Upper lobe of left lung (tissue), 6 donors: Measurements from ENCODE around the gene XPR1. TPM values are rescaled to one million over a fixed set of nuclear protein-coding genes. Genes with fewer than 3 reads are reported as not detected.

Experiments used
- ATAC-seq, 2 donors: fragments of 200-7000 bp; cut with Tn5 transposase; one replicate each; pipeline ENCODE4 v1.9.1; 2022; ENCODE audit warnings: mild to moderate bottlenecking in 2 of 2, moderate library complexity in 2 of 2; ENCODE audit not compliant: low FRiP score in 2 of 2
- DNase-seq, 2 donors: peaks; one replicate each; pipeline ENCODE4 v3.0.0-alpha.2; 2019 to 2020
- H3K27ac ChIP-seq, 4 donors: fragments of 200-600 bp; sonication (generic); one replicate each; pipeline ENCODE4 v1.5.1; 2016 to 2019
- H3K27me3 ChIP-seq, 4 donors: fragments of 200-600 bp; sonication (generic); one replicate each; pipeline ENCODE4 v1.5.1; 2017 to 2019
- H3K36me3 ChIP-seq, 4 donors: fragments of 200-600 bp; sonication (generic); one replicate each; pipeline ENCODE4 v1.5.1; 2016 to 2019
- H3K4me1 ChIP-seq, 4 donors: fragments of 200-600 bp; sonication (generic); one replicate each; pipeline ENCODE4 v1.5.1; 2018 to 2019
- H3K4me3 ChIP-seq, 4 donors: fragments of 200-600 bp; sonication (generic); one replicate each; pipeline ENCODE4 v1.5.1; 2017 to 2019; ENCODE audit warnings: mild to moderate bottlenecking in 2 of 4, moderate library complexity in 1 of 4
- H3K9me3 ChIP-seq, 4 donors: fragments of 200-600 bp; sonication (generic); one replicate each; pipeline ENCODE4 v1.5.1; 2018 to 2019
- CTCF ChIP-seq, 6 experiments: fragments of 450-650 bp in 4 of 6; fragments of 200-600 bp in 2 of 6; sonication (generic) in 2 of 6; IDR thresholded peaks; one replicate each; pipeline ENCODE4 v1.5.1; 2016 to 2019; ENCODE audit warnings: antibody characterized with exemption in 6 of 6
- EP300 ChIP-seq, 4 donors: sonication (generic); formaldehyde crosslinking; IDR thresholded peaks; one replicate each; pipeline ENCODE4 v1.5.1; 2017; ENCODE audit warnings: antibody characterized with exemption in 4 of 4, control low read depth in 2 of 4
- POLR2A ChIP-seq, 4 donors: fragments of 450-650 bp; IDR thresholded peaks; one replicate each; pipeline ENCODE4 v1.5.1; 2016 to 2017; ENCODE audit warnings: antibody characterized with exemption in 4 of 4, mild to moderate bottlenecking in 2 of 4
- POLR2AphosphoS5 ChIP-seq, 2 donors: sonication (generic); formaldehyde crosslinking; IDR thresholded peaks; one replicate each; pipeline ENCODE4 v1.5.1; 2017; ENCODE audit warnings: antibody characterized with exemption in 2 of 2
- WGBS, 2 donors: methylation state at CpG; one replicate each; pipeline ENCODE4 v1.1.5; 2017 to 2018; 5-methylcytosine and 5-hydroxymethylcytosine counted together
- total RNA-seq, 6 donors: library from RNA; depleted of rRNA in 4 of 6; stranded (reverse); fragments of >200 nt in 4 of 6; gene quantifications; one replicate each; pipeline versions ENCODE4 v1.1.0 to v1.2.1, GENCODE V29; 2016 to 2021
- donor health status: DM: no; HTN: no; CAD: no; lungs with moderate emphysema.
- donor health status: DM: no; HTN: yes; CAD: no; lungs with severe emphysema.

Gene XPR1
- total RNA-seq, 6 donors from 2014 or later = 21.3 to 30.2 (median 25.3) TPM

GRCh38 chr1:180793451-180793850 is 161.6 kb downstream of the XPR1 start:
- H3K36me3 ChIP-seq = no peaks in the 10 kb centered on the region
- H3K4me1 ChIP-seq = peaks cover 0 to 8% (median 3%) of the 10 kb centered on the region in 4 donors
- ATAC-seq = no peak
- 49 to 57% methylated on average over 2 of the region's 2 CpGs for WGBS, 2 donors
- H3K27me3 ChIP-seq = no peaks in the 10 kb centered on the region
- H3K4me3 ChIP-seq = no peak overlapping the region
- TF ChIP-seq POLR2A (IDR thresholded peaks at IDR 0.05) (no peak), EP300 (IDR thresholded peaks at IDR 0.05) (no peak), POLR2AphosphoS5 (IDR thresholded peaks at IDR 0.05) (no peak), CTCF (IDR thresholded peaks at IDR 0.05) (no peak)
- no peak overlapping the region for H3K27ac ChIP-seq
- H3K9me3 ChIP-seq = no peaks in the 10 kb centered on the region
- no peak for DNase-seq

GRCh38 chr1:180796897-180797640 is 165.2 kb downstream of the XPR1 start:
- Histone ChIP-seq H3K27ac (no peak overlapping the region), H3K9me3 (no peaks in the 10 kb centered on the region), H3K27me3 (no peaks in the 10 kb centered on the region), H3K4me3 (no peak overlapping the region), H3K36me3 (no peaks in the 10 kb centered on the region), H3K4me1 (peaks cover 0 to 8% (median 3%) of the 10 kb centered on the region in 4 donors)
- DNase-seq (no peak), ATAC-seq (no peak)
- 42 to 48% methylated on average over 1 of the region's 1 CpG for WGBS, 2 donors
- TF ChIP-seq EP300 (IDR thresholded peaks at IDR 0.05) (no peak), POLR2AphosphoS5 (IDR thresholded peaks at IDR 0.05) (no peak)

- DNase-seq (no peak), ATAC-seq (no peak)
- H3K4me1 ChIP-seq = no peaks in the 10 kb centered on the region
- no peaks in the 10 kb centered on the region for H3K27me3 ChIP-seq
- no peaks in the 10 kb centered on the region for H3K9me3 ChIP-seq
- no peak overlapping the region for H3K27ac ChIP-seq
- H3K4me3 ChIP-seq = no peak overlapping the region
- 80 to 96% methylated on average over 1 of the region's 1 CpG for WGBS, 2 donors
- TF ChIP-seq EP300 (IDR thresholded peaks at IDR 0.05) = no peak
- TF ChIP-seq CTCF (IDR thresholded peaks at IDR 0.05) = no peak
- TF ChIP-seq POLR2A (IDR thresholded peaks at IDR 0.05) = no peak
- no peak for TF ChIP-seq POLR2AphosphoS5 (IDR thresholded peaks at IDR 0.05)
- peaks cover 0 to 6% (median 0%) of the 10 kb centered on the region in 4 donors for H3K36me3 ChIP-seq
Measured at GRCh38 chr1:180800945-180801344, 169.1 kb downstream of the XPR1 start.

- Histone ChIP-seq H3K36me3 (peaks cover 0 to 24% (median 2%) of the 10 kb centered on the region in 4 donors), H3K4me3 (no peak overlapping the region), H3K27ac (no peak overlapping the region), H3K9me3 (no peaks in the 10 kb centered on the region), H3K4me1 (no peaks in the 10 kb centered on the region), H3K27me3 (no peaks in the 10 kb centered on the region)
- WGBS, 2 donors = 97 to 98% methylated on average over 2 of the region's 2 CpGs
- ATAC-seq (no peak), DNase-seq (no peak)
- TF ChIP-seq EP300 (IDR thresholded peaks at IDR 0.05) = no peak
- no peak for TF ChIP-seq POLR2A (IDR thresholded peaks at IDR 0.05)
- no peak for TF ChIP-seq CTCF (IDR thresholded peaks at IDR 0.05)
- no peak for TF ChIP-seq POLR2AphosphoS5 (IDR thresholded peaks at IDR 0.05)
Measured at GRCh38 chr1:180802813-180803212, 171.0 kb downstream of the XPR1 start.

- no peaks in the 10 kb centered on the region for H3K4me1 ChIP-seq
Measured at GRCh38 chr1:180805316-180805715, 173.5 kb downstream of the XPR1 start.

More at GRCh38 chr1:180805316-180805715, 173.5 kb downstream of the XPR1 start:
- Histone ChIP-seq H3K36me3 (peaks cover 0 to 24% (median 2%) of the 10 kb centered on the region in 4 donors), H3K27ac (no peak overlapping the region), H3K27me3 (no peaks in the 10 kb centered on the region), H3K4me3 (no peak overlapping the region), H3K9me3 (no peaks in the 10 kb centered on the region)
- DNase-seq (no peak), ATAC-seq (no peak)
- no peak for TF ChIP-seq EP300 (IDR thresholded peaks at IDR 0.05)
- TF ChIP-seq CTCF (IDR thresholded peaks at IDR 0.05) = no peak
- TF ChIP-seq POLR2A (IDR thresholded peaks at IDR 0.05) = no peak
- no peak for TF ChIP-seq POLR2AphosphoS5 (IDR thresholded peaks at IDR 0.05)
